ENCODE measurements around the gene ARMCX4.

GRCh38 chrX:101488796-101489195 lies 3.5 kb downstream of the ARMCX4 start:
- TF ChIP-seq CTCF (IDR thresholded peaks at IDR 0.05) (no peak), POLR2A (IDR thresholded peaks at IDR 0.05) (no peak)
